TTC549 (cell line): ENCODE measurements around the gene DHRS7C.
A peak's percentile ranks its signal among the peaks of the same experiment; 100 is the strongest.

ENCODE experiments used
- FAIRE-seq: peaks from 2 replicates; lab custom pipeline; 2012; peaks lifted over from hg19 to GRCh38; lab: Jason Lieb, UNC

DHRS7C gene

GRCh38 chr17:9765322-9765721 is 26.1 kb downstream of the DHRS7C start:
- FAIRE-seq, result no peak

- no peak for FAIRE-seq
These were observed 27.7 kb downstream of the DHRS7C start for GRCh38 chr17:9763643-9764042.

GRCh38 chr17:9760266-9760665 is 31.1 kb downstream of the DHRS7C start:
- no peak for FAIRE-seq

GRCh38 chr17:9755083-9755482 is 36.3 kb downstream of the DHRS7C start:
- no peak for FAIRE-seq

GRCh38 chr17:9750524-9750923 is 40.9 kb downstream of the DHRS7C start:
- no peak for FAIRE-seq

- FAIRE-seq, result no peak
These were observed 61.5 kb downstream of the DHRS7C start for GRCh38 chr17:9729735-9730420.

- FAIRE-seq, result peak; percentile 81
These were observed 62.2 kb downstream of the DHRS7C start for GRCh38 chr17:9729034-9729650.

- no peak for FAIRE-seq
These were observed 62.8 kb downstream of the DHRS7C start for GRCh38 chr17:9728564-9728963.

- no peak for FAIRE-seq
These were observed 63.4 kb downstream of the DHRS7C start for GRCh38 chr17:9728005-9728404.

GRCh38 chr17:9726291-9726690 is 65.1 kb downstream of the DHRS7C start:
- no peak for FAIRE-seq

GRCh38 chr17:9725575-9725974 is 65.8 kb downstream of the DHRS7C start:
- FAIRE-seq, result no peak
